GM13977 (cell line): ENCODE results near the gene CD2AP.
"Not testable (repeated sequence)": the region's sequence is repeated elsewhere in the genome, so short reads cannot be mapped to it uniquely, and the experiment has no call there.

Experiments used
- DNase-seq: peaks from one replicate; pipeline ENCODE4 v3.0.0; 2012; ENCODE audit warnings: low spot score
- in situ Hi-C: fragments of 300-500 bp; cut with MboI; formaldehyde crosslinking; loops from one replicate; pipeline ENCODE4 v1.12.0; 2022; ENCODE audit warnings: low sequenced_read_pairs, low pct_unique_long_range_greater_than_20kb, mixed read lengths, inconsistent platforms; ENCODE audit not compliant: unreplicated experiment
- TF ChIP-seq, protein P1 (sequence below): IDR thresholded peaks from 2 replicates; pipeline ENCODE4 v1.5.1; 2012; ENCODE audit warnings: mild to moderate bottlenecking, control low read depth; ENCODE audit not compliant: insufficient read depth; ENCODE audit errors: extremely low read depth, missing control alignments

CD2AP gene

DNA sequence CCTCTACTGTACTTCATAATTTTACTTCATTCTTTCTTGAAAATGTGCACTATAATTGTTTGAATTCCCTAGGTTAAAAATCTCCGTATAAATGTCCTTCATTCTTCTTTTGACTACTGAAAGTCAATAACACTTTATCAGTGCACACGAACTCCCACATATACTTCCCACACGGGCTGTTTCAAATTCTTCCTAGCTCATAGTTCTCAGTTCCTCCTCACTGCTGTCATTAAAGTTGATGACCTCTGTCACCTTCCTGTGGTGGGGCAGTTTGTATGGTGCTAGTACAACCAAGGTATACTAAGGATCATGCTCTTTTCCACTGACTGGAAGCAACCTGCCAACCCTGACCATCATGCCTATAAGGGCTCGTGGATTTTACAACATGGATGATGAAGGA lies 40.0 kb upstream of the CD2AP start:
- DNase-seq: no peak
- in situ Hi-C loops: no loop called here
- TF ChIP-seq, protein P1, sequence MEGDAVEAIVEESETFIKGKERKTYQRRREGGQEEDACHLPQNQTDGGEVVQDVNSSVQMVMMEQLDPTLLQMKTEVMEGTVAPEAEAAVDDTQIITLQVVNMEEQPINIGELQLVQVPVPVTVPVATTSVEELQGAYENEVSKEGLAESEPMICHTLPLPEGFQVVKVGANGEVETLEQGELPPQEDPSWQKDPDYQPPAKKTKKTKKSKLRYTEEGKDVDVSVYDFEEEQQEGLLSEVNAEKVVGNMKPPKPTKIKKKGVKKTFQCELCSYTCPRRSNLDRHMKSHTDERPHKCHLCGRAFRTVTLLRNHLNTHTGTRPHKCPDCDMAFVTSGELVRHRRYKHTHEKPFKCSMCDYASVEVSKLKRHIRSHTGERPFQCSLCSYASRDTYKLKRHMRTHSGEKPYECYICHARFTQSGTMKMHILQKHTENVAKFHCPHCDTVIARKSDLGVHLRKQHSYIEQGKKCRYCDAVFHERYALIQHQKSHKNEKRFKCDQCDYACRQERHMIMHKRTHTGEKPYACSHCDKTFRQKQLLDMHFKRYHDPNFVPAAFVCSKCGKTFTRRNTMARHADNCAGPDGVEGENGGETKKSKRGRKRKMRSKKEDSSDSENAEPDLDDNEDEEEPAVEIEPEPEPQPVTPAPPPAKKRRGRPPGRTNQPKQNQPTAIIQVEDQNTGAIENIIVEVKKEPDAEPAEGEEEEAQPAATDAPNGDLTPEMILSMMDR: no peak

DNA sequence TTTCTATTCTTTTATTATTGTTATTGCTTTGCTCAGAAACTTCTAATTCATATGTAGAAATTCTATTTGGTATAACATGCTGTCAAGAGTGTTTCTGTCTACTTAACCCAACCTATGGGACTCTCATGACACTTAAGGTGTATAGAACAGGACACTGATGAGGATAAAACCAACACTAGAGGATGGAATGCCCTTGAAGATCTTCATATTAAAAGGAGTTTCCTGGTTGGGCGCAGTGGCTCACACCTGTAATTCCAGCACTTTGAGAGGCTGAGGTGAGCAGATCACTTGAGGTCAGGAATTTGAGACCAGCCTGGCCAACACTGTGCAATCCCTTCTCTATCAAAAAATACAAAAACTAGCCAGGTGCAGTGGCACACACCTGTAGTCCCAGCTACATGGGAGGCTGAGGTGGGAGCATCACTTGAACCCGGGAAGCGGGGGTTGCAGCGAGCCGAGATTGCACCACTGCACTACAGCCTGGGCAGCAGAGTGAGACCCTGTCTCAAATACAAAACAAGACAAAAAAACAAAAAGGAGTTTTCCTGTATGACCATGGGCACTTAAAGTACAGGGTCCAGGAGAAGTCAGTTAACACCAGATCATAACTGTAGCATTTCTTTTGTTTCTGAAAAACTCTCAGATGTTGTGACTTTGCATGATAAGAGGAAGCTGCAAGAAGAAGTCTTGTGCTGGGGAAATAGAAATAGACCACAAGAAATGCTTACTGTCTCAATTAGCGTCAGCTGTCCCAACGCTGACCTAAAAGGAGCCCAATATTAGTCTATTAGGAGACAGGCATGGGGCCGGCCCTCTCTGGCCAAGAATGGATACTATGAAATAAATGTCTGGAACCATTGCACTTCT lies 38.9 kb upstream of the CD2AP start:
- DNase-seq: peak; percentile 53
- TF ChIP-seq, protein P1: no peak
- in situ Hi-C loops: no loop called here

DNA sequence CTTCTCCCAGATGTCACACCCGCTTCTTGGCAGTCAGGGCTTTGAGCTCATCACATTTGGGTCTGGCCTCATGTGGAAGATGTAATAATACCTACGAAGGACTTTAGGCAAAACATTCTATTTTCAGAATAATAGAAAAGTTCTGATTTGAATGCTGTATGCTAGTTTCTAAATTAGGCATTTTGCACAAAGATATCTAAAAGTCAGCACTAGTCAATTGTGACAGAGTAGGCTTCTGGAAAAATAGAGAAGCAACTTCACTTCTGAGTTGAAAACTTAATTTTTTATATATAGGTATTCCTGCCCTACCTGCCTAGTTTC lies 38.3 kb upstream of the CD2AP start:
- TF ChIP-seq, protein P1: no peak
- no peak for DNase-seq
- in situ Hi-C loops: no loop called here

DNA sequence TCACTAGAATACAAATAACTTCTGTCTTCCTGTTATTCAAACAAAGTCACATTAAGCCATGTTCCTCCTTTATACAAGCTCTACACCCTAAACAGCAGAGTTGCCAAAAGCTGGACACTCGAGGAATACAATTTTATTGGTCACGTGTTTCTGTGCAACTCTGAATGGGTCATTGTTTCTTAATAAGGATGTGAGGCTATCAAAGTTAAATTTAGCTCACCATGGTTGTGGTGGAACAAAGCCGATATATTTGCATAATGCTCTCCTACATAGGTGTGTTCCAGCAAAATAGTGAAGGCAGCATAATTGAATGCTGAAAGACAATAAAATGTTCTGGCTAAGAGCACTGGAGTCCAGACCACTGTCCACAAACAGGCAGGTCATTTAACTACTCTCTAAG lies 36.9 kb upstream of the CD2AP start:
- TF ChIP-seq, protein P1: no peak
- DNase-seq: peak; percentile 59
- in situ Hi-C loops: no loop called here

DNA sequence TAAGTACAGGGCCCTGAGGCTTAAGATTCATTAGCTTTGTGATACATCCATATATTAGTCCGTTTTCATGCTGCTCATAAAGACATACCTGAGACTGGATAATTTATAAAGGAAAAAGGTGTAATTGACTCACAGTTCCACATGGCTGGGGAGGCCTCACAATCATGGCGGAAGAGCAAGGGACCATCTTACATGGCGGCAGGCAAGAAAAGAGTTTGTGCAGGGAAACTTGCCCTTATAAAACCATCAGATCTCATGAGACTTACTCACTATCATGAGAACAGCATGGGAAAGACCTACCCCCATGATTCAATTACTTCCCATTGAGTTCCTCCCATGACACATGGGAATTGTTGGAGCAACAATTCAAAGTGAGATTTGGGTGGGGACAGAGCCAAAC lies 32.6 kb upstream of the CD2AP start:
- DNase-seq: not testable (repeated sequence)

DNA sequence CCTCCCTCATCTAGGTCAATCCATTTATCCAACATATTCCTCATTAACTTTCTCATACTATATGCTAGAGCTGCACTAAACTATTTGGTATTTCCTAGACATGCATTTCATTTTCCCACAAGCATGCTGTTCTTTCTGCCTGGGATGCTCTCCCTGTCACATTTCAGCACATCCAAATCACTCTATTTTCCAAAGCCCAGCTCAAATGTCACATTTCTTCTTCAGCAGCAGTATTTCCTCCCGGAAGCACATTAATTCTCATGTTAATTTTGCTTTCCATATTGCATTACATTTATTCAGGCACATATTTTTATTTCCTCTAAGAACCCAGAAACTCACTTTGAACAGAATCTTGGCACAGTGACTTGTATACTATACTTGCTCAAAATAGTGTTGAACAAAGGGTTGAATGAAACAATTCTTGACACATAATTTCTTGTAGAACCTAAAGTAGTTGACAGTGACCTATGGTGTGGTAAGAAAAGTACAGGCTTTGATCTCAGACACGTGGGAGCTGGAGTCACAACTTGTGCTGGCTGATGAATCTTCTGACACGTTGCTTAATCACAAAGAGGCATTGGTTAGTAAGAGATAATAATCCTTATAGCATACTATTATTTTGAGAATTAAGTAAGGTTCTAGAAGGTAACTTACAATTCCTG lies 30.8 kb upstream of the CD2AP start:
- DNase-seq: no peak
- in situ Hi-C loops: no loop called here
- TF ChIP-seq, protein P1: no peak

More for the DNA sequence above, 32.6 kb upstream of the CD2AP start:
- in situ Hi-C loops: not testable (repeated sequence)

DNA sequence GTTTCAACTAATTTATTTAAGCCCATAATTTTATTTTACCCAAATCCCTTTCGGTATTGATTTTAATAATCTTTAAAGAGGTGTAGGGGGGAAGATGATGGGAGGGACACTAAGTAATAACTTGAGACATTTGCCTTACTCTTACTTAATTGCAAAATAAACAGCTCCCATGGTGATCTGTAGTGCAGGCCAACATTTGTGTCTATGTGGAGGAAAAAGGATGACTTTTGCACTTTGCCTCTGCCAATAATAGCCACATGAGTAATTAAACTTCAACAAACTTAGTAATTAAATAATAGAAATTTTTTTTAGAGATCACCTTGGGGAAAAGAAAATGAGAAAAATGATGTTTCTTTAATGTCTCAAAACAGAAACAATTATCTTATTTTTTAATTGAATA lies 29.9 kb upstream of the CD2AP start:
- DNase-seq: no peak
- in situ Hi-C loops: no loop called here
- TF ChIP-seq, protein P1: no peak
